GM18505 (cell line): Measurements from ENCODE around the gene MIA3.

Source experiments
- ATAC-seq: cut with Tn5 transposase; IDR thresholded peaks from one replicate; pipeline ENCODE4 v1.9.1; 2021; ENCODE audit not compliant: unreplicated experiment
- POLR2A ChIP-seq: IDR thresholded peaks from 4 replicates; pipeline ENCODE4 v1.6.1; 2011; ENCODE audit warnings: borderline replicate concordance; ENCODE audit not compliant: insufficient read depth, insufficient read length; ENCODE audit errors: extremely low read depth

Gene MIA3

GRCh38 chr1:222618001-222618879 is at the start of gene MIA3:
Gene MIA3, plus strand, starts transcription at chr1:222618097. Its CDS starts 14 bp downstream, at chr1:222618111.
- peak; percentile 67 for ATAC-seq
- TF ChIP-seq POLR2A = peak; percentile 70

DNA sequence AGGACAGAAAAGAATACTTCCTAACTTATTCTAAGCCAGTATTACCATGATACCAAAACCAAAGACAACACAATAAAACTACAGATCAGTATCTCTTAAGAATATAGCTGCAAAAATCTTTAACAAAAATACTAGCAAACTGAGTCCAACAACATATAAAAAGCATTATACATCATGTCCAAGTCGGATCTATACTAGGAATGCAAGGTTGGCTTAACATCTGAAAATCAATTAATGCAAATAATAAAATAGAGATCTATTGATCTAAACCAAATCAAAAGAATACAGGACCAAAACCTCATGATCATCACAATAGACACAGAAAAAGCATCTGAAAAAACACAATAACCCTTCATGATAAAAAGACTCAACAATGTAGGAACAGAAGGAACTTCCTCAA is 47.1 kb upstream of the MIA3 start:
- TF ChIP-seq POLR2A = no peak
- no peak for ATAC-seq

DNA sequence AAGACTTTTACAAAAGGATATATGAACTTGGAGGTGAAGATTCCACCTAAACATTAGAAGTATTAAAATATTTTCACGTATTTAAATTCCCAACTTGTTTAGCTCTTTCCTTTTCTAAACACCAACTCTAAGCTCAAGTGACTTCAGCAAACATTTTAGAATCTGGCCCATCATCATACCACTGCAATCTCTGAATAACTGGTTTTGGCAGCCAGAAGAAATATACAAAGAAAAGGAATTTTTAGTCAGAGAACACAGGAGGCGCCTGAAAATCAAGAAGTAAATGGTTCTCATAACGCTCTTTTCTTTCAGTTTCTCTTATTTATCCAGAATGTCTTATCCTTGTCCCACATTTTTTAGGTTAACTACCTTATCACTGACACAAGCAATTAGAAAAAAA is 38.6 kb upstream of the MIA3 start:
- no peak for ATAC-seq
- TF ChIP-seq POLR2A = no peak

- ATAC-seq = no peak
These were observed 35.7 kb upstream of the MIA3 start for GRCh38 chr1:222582099-222582774.

DNA sequence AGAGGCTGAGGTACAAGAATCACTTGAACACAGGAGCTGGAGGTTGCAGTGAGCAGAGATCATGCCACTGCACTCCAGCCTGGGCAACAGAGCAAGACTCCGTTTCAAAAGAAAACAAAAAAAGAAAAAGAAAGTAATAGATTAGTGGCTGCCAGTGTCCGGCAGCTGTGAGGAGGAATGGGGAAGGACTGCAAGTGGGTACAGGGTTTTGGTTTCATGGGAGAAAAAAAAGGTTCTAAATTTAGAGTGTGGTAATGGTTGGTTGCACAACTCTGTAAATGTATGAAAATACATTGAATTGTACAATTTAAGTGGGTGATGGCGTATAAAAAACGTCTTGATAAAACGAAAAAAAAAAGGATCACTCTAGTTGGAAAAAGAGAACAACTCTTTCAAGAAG is 34.8 kb upstream of the MIA3 start:
- no peak for TF ChIP-seq POLR2A
- ATAC-seq = peak; percentile 91

More at GRCh38 chr1:222582099-222582774, 35.7 kb upstream of the MIA3 start:
- TF ChIP-seq POLR2A = no peak

DNA sequence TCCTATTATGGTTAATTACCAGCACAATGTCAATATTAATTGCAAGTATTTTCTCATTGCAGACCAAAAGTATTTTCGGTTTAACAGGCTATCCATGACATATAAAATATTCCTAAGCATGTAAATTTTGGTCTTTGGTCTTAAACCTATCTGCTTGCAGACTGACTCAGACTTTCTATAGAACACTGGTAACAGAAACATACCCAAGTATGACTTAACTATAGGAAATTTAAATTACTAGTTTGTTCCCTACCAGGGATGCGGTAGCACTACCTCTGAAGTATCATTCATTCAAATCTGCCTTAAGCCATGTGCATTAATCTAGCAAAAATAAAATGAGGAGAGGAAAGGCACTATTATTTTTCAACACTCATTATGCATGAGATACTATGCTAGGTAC is 31.1 kb upstream of the MIA3 start:
- no peak for TF ChIP-seq POLR2A
- no peak for ATAC-seq

DNA sequence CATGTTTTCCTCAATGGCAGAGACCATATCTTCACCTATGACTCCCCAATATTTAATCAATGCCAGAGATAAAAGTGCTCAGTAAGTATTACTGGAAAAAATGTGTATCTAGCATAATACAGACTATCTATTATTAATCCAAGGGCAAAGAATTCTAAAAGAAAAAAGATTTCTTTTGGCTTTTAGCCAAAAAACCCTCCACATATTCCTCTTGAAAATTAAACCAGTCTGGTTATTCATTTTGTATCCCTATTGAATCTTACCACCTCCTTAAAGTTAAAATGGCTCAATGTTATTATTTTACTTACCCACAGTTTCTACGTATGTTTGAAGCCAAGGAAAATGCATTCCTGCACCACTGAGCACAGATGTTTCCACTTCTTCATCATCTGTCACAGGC is 29.8 kb upstream of the MIA3 start:
- no peak for ATAC-seq
- TF ChIP-seq POLR2A = no peak

GRCh38 chr1:222589462-222590302 is 28.2 kb upstream of the MIA3 start, which contains the start of gene TAF1A:
Gene TAF1A, minus strand, starts transcription at chr1:222589933.
- peak; percentile 66 for TF ChIP-seq POLR2A
- peak; percentile 99 for ATAC-seq

- no peak for TF ChIP-seq POLR2A
- no peak for ATAC-seq
These were observed 25.7 kb upstream of the MIA3 start for GRCh38 chr1:222592171-222592570.

GRCh38 chr1:222594789-222595188 is 23.1 kb upstream of the MIA3 start:
- TF ChIP-seq POLR2A = no peak
- no peak for ATAC-seq

- ATAC-seq = no peak
- no peak for TF ChIP-seq POLR2A
These were observed 21.2 kb upstream of the MIA3 start for GRCh38 chr1:222596696-222597095.

DNA sequence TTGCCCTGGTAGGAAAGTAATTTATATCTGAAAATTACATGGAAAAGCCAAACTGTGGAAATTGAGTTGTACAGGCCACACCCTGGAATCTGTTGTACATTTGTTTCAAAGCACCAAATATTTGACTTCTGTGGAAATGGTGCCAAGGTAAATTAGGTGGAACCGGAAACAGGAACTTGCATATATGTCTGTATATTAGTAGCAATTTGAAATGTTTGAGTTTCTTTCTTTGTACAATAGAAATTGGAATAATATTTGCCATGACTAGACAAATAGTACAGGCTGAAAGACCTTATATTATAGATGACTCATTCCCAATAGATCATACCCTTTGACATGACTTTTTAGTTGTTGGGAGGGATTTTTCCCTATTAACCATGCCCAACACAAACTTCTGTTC is 17.6 kb upstream of the MIA3 start:
- no peak for TF ChIP-seq POLR2A
- no peak for ATAC-seq

DNA sequence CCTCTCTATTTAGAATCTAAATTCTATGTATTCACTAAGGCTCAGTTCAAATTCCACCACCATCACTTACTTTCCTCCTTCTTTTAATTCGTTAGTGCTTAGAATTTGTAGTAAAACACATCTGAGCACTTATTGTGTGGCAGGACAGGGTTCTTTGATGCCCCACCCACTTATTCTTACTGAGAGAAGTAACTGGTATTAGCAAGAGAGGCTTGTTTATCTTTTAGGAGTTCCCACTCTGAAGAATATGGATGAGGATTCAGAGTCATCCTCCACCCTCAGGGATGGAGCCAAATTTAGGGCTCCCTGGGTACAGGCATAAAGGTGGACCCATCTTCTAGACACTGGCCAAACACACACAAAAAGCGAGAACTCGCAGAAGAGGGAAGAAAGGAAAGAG is 16.6 kb upstream of the MIA3 start:
- no peak for TF ChIP-seq POLR2A
- ATAC-seq = no peak
